Measurements from ENCODE around the gene EVL. TPM values are rescaled to one million over a fixed set of nuclear protein-coding genes. Genes with fewer than 3 reads are reported as not detected.

The EVL gene
- total and polyA plus RNA-seq, 2 donors (not counting 3 experiments of a cell fraction or from before 2014, with no cell fraction given): 34.6 to 62.5 TPM

DNA sequence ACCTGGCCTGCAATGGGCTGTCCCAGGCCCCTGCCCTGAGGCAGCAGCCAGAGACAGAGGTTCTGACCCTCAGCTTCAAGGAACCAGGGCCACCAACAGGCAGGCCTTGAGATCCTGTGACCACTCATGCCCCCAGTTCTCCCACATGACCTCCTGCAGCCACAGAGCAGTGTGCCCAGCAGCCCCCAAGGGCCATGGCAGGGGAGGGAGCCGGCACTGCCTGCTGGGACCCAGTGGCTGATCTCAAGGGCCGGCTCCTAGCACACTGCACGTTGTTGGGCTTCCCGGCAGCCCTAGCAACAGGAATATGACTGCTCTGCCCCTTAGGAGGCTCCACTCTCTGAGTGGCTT is 79.4 kb downstream of the EVL start:
- Histone ChIP-seq H3K79me2 (ENCODE audit: control insufficient read depth, insufficient read depth, low read length) (no peaks in the 10 kb centered on the region), H3K27me3 (ENCODE audit: control insufficient read depth in 2 of 2, insufficient read depth in 2 of 2, low read length in 2 of 2) (no peaks in the 10 kb centered on the region), H3K27ac (ENCODE audit: insufficient read depth, low read depth, low read length) (no peak overlapping the region), H3K4me3 (replicated peaks in 1 of 3; ENCODE audit: insufficient read depth in 1 of 3, low read depth in 1 of 3, low read length in 3 of 3) (no peak overlapping the region), H3K9me3 (replicated peaks; ENCODE audit: control insufficient read depth, insufficient read depth, low read length) (no peaks in the 10 kb centered on the region), H3K9me1 (replicated peaks; ENCODE audit: control insufficient read depth, extremely low read depth, insufficient read depth, low read length) (no peaks in the 10 kb centered on the region), H4K20me1 (replicated peaks; ENCODE audit: control insufficient read depth, extremely low read depth, insufficient read depth, low read length) (no peaks in the 10 kb centered on the region), H3K36me3 (ENCODE audit: control insufficient read depth in 2 of 2, extremely low read depth in 1 of 2, insufficient read depth in 2 of 2, low read length in 2 of 2) (no peaks in the 10 kb centered on the region), H2AFZ (ENCODE audit: low read depth, low read length) (no peak overlapping the region), H3K9ac (replicated peaks; ENCODE audit: extremely low read depth, insufficient read depth, low read length) (no peak overlapping the region), H3K4me2 (ENCODE audit: insufficient read depth, low read length) (no peak overlapping the region), H3K4me1 (ENCODE audit: control insufficient read depth, extremely low read depth, insufficient read depth, low read length) (peaks cover 31% of the 10 kb centered on the region)
- no peak for DNase-seq (ENCODE audit: low read depth, low spot score)
- POLR2A ChIA-PET: no interaction called here
- dilution Hi-C loops (cut with MboI; ENCODE audit: extremely low pct_ligation_motif_present, low sequenced_read_pairs) (no loop called here), intact Hi-C loops (cut with micrococcal nuclease) (loop anchor here (5.0 kb wide), 1 partner anchor 93 kb away; the partner anchor contains the start of gene YY1)
- FAIRE-seq: no peak
- CTCF ChIA-PET: no interaction called here
- TF ChIP-seq, protein P1, sequence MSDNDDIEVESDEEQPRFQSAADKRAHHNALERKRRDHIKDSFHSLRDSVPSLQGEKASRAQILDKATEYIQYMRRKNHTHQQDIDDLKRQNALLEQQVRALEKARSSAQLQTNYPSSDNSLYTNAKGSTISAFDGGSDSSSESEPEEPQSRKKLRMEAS (IDR thresholded peaks at IDR 0.05; ENCODE audit: insufficient read depth, insufficient read length): no peak
- TF ChIP-seq, protein P2, sequence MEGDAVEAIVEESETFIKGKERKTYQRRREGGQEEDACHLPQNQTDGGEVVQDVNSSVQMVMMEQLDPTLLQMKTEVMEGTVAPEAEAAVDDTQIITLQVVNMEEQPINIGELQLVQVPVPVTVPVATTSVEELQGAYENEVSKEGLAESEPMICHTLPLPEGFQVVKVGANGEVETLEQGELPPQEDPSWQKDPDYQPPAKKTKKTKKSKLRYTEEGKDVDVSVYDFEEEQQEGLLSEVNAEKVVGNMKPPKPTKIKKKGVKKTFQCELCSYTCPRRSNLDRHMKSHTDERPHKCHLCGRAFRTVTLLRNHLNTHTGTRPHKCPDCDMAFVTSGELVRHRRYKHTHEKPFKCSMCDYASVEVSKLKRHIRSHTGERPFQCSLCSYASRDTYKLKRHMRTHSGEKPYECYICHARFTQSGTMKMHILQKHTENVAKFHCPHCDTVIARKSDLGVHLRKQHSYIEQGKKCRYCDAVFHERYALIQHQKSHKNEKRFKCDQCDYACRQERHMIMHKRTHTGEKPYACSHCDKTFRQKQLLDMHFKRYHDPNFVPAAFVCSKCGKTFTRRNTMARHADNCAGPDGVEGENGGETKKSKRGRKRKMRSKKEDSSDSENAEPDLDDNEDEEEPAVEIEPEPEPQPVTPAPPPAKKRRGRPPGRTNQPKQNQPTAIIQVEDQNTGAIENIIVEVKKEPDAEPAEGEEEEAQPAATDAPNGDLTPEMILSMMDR (IDR thresholded peaks at IDR 0.05; ENCODE audit: extremely low read depth in 1 of 2, insufficient read depth in 1 of 2, low read depth in 1 of 2, low read length in 2 of 2): no peak
- TF ChIP-seq EZH2 (IDR thresholded peaks at IDR 0.05; ENCODE audit: borderline replicate concordance, low read depth, low read length, severe bottlenecking) (no peak), POLR2AphosphoS5 (IDR thresholded peaks at IDR 0.05; ENCODE audit: insufficient read depth, low read depth, low read length) (no peak), GATA2 (IDR thresholded peaks at IDR 0.05; ENCODE audit: insufficient read depth, insufficient read length, low read depth, low read length) (no peak), JUN (IDR thresholded peaks at IDR 0.05; ENCODE audit: borderline replicate concordance, insufficient read depth, insufficient read length, low read depth) (no peak), FOS (IDR thresholded peaks at IDR 0.05; ENCODE audit: borderline replicate concordance, insufficient read depth, low read length) (no peak), POLR2A (IDR thresholded peaks at IDR 0.05; ENCODE audit: low read depth, low read length) (no peak), MYC (IDR thresholded peaks at IDR 0.05; ENCODE audit: low read depth, low read length) (no peak)
- no TSS peak for BruUV-seq (replicated peaks)

Measured in endothelial cell of umbilical vein (primary cell).